ENCODE results near the gene CASP14. TPM values are rescaled to one million over a fixed set of nuclear protein-coding genes. Genes with fewer than 3 reads are reported as not detected.

Gene CASP14
- total RNA-seq, 1 experiment from 2014 or later = not detected

Other genes with a start within 250 kb of the CASP14 start
- not detected in 2 replicates for gene OR7A5, start 214.3 kb upstream of the CASP14 start, total RNA-seq (2014; rRNA removed; shearing (Covaris generic))
- gene OR7C1, start 214.3 kb upstream of the CASP14 start, total RNA-seq (2014; rRNA removed; shearing (Covaris generic)) = 0.02 TPM in 1 of 2 replicates, not detected in the other
- gene OR7A10, start 200.6 kb upstream of the CASP14 start, total RNA-seq (2014; rRNA removed; shearing (Covaris generic)) = not detected in 2 replicates
- not detected in 2 replicates for gene OR7A17, start 163.3 kb upstream of the CASP14 start, total RNA-seq (2014; rRNA removed; shearing (Covaris generic))
- not detected in 2 replicates for gene OR7C2, start 108.0 kb upstream of the CASP14 start, total RNA-seq (2014; rRNA removed; shearing (Covaris generic))
- gene SLC1A6, start 69.6 kb upstream of the CASP14 start, total RNA-seq (2014; rRNA removed; shearing (Covaris generic)) = not detected in 2 replicates
- gene OR1I1, start 32.7 kb downstream of the CASP14 start, total RNA-seq (2014; rRNA removed; shearing (Covaris generic)) = not detected in 2 replicates
- 19.7 and 38.3 TPM in 2 replicates for gene SYDE1, start 57.9 kb downstream of the CASP14 start, total RNA-seq (2014; rRNA removed; shearing (Covaris generic))
- 0.66 and 2.4 TPM in 2 replicates for gene NOTCH3, start 151.5 kb downstream of the CASP14 start, total RNA-seq (2014; rRNA removed; shearing (Covaris generic))
- gene EPHX3, start 183.0 kb downstream of the CASP14 start, total RNA-seq (2014; rRNA removed; shearing (Covaris generic)) = not detected in 2 replicates